Gastrocnemius medialis (tissue), 4 donors: ENCODE data around the gene RNF213. TPM values are rescaled to one million over a fixed set of nuclear protein-coding genes. Genes with fewer than 3 reads are reported as not detected.
"Not testable (repeated sequence)": the region's sequence is repeated elsewhere in the genome, so short reads cannot be mapped to it uniquely, and the experiment has no call there.

Experiments
- ATAC-seq, 2 donors: fragments of 150-250 bp; one replicate each; pipeline ENCODE4 v1.9.1; 2016
- DNase-seq, 2 donors: peaks; one replicate each; pipeline ENCODE4 v3.0.0-alpha.2; 2019
- H3K27ac ChIP-seq, 4 donors: fragments of 200-600 bp; sonication (generic); 1 replicate in 1 of 4; 2 replicates in 3 of 4; pipeline ENCODE4 v1.5.1; 2016 to 2018; ENCODE audit warnings: mild to moderate bottlenecking in 2 of 4, moderate library complexity in 1 of 4
- H3K27me3 ChIP-seq, 3 donors: fragments of 200-600 bp; sonication (generic) in 2 of 3; 1 replicate in 1 of 3; 2 replicates in 2 of 3; pipeline versions ENCODE4 v1.5.1 to v1.6.0; 2016 to 2019; ENCODE audit warnings: mild to moderate bottlenecking in 1 of 3, moderate library complexity in 1 of 3
- H3K36me3 ChIP-seq, 2 donors: fragments of 200-600 bp; sonication (generic) in 1 of 2; one replicate each; pipeline ENCODE4 v1.5.1; 2017 to 2018
- H3K4me1 ChIP-seq, 2 donors: fragments of 200-600 bp; sonication (generic) in 1 of 2; one replicate each; pipeline ENCODE4 v1.5.1; 2016 to 2017; ENCODE audit warnings: mild to moderate bottlenecking in 2 of 2
- H3K4me3 ChIP-seq, 4 donors: fragments of 200-600 bp; sonication (generic) in 3 of 4; 1 replicate in 1 of 4; 2 replicates in 3 of 4; pipeline ENCODE4 v1.5.1; 2016 to 2019; ENCODE audit warnings: mild to moderate bottlenecking in 2 of 4
- H3K9me3 ChIP-seq, 3 donors: fragments of 200-600 bp; sonication (generic) in 2 of 3; 1 replicate in 1 of 3; 2 replicates in 2 of 3; pipeline ENCODE4 v1.5.1; 2016 to 2019
- POLR2A ChIP-seq, 2 donors: fragments of 450-650 bp; IDR thresholded peaks; one replicate each; pipeline ENCODE4 v1.6.1; 2017; ENCODE audit warnings: antibody characterized with exemption in 2 of 2, mild to moderate bottlenecking in 2 of 2, moderate library complexity in 2 of 2
- in situ Hi-C, 4 donors: fragments of 200-750 bp; cut with MboI; loops; one replicate each; pipeline versions ENCODE4 v1.15.0 to v1.8.0; 2017; ENCODE audit warnings: low sequenced_read_pairs in 4 of 4
- intact Hi-C: fragments of 100-400 bp; cut with DNase I; formaldehyde crosslinking; loops from one replicate; pipeline ENCODE4 v1.15.1; 2023; ENCODE audit warnings: low total_unique reads
- total RNA-seq, 4 donors: library from RNA; depleted of rRNA; stranded (reverse); fragments of >200 nt; gene quantifications; one replicate each; pipeline versions ENCODE4 v1.1.0 to v1.2.3, GENCODE V29; 2016
- TF ChIP-seq, protein P1 (sequence below), 5 experiments: fragments of 450-650 bp in 3 of 5; fragments of 200-600 bp in 2 of 5; sonication (generic) in 2 of 5; IDR thresholded peaks in 4 of 5; conservative IDR thresholded peaks in 1 of 5; 1 replicate in 4 of 5; 2 replicates in 1 of 5; pipeline ENCODE4 v1.5.1; 2016 to 2019; ENCODE audit warnings: antibody characterized with exemption in 5 of 5, mild to moderate bottlenecking in 3 of 5, moderate library complexity in 3 of 5

RNF213 gene
- total RNA-seq, 4 donors from 2014 or later: 24.1 to 51.8 (median 28.6) TPM

GRCh38 chr17:80254396-80255251, 6.0 kb upstream of the RNF213 start:
- in situ Hi-C loops (no loop called here), intact Hi-C loops (no loop called here)
- H3K4me1 ChIP-seq: peaks cover 13 to 17% of the 10 kb centered on the region in 2 donors
- H3K9me3 ChIP-seq: no peaks in the 10 kb centered on the region
- no peaks in the 10 kb centered on the region for H3K27me3 ChIP-seq
- TF ChIP-seq, protein P1, sequence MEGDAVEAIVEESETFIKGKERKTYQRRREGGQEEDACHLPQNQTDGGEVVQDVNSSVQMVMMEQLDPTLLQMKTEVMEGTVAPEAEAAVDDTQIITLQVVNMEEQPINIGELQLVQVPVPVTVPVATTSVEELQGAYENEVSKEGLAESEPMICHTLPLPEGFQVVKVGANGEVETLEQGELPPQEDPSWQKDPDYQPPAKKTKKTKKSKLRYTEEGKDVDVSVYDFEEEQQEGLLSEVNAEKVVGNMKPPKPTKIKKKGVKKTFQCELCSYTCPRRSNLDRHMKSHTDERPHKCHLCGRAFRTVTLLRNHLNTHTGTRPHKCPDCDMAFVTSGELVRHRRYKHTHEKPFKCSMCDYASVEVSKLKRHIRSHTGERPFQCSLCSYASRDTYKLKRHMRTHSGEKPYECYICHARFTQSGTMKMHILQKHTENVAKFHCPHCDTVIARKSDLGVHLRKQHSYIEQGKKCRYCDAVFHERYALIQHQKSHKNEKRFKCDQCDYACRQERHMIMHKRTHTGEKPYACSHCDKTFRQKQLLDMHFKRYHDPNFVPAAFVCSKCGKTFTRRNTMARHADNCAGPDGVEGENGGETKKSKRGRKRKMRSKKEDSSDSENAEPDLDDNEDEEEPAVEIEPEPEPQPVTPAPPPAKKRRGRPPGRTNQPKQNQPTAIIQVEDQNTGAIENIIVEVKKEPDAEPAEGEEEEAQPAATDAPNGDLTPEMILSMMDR (IDR thresholded peaks at IDR 0.05 in 4 of 5, conservative IDR thresholded peaks at IDR 0.05 in 1 of 5): no peak
- no peak for TF ChIP-seq POLR2A (IDR thresholded peaks at IDR 0.05)
- ATAC-seq (peak; percentile 72 to 87), DNase-seq (peak in 1 of 2 donors; percentile 44)
- H3K4me3 ChIP-seq: no peak overlapping the region
- peaks cover 0 to 10% of the 10 kb centered on the region in 2 donors for H3K36me3 ChIP-seq
- H3K27ac ChIP-seq: peak overlapping the region; percentile 71 to 83 (median 74)

DNA sequence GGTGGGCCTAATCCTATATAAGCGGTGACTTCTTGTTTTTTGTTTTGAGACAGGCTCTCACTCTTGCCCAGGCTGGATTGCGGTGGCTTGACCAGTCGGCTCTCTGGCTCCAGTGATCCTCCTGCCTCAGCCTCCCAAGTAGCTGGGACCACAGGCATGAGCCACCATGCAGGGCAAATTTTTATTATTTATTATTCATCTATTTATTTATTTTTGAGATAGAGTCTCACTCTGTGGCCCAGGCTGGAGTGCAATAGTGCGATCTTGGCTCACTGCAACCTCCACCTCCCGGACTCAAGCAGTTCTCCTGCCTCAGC, 4.7 kb upstream of the RNF213 start:
- no peaks in the 10 kb centered on the region for H3K27me3 ChIP-seq
- TF ChIP-seq, protein P1 (IDR thresholded peaks at IDR 0.05 in 4 of 5, conservative IDR thresholded peaks at IDR 0.05 in 1 of 5): no peak
- no peak for TF ChIP-seq POLR2A (IDR thresholded peaks at IDR 0.05)
- DNase-seq: no peak
- intact Hi-C loops (no loop called here), in situ Hi-C loops (no loop called here)
- H3K4me1 ChIP-seq: peaks cover 13 to 20% of the 10 kb centered on the region in 2 donors
- H3K4me3 ChIP-seq: no peak overlapping the region
- no peak overlapping the region for H3K27ac ChIP-seq
- no peaks in the 10 kb centered on the region for H3K9me3 ChIP-seq
- peaks cover 0 to 10% of the 10 kb centered on the region in 2 donors for H3K36me3 ChIP-seq
- no peak for ATAC-seq

DNA sequence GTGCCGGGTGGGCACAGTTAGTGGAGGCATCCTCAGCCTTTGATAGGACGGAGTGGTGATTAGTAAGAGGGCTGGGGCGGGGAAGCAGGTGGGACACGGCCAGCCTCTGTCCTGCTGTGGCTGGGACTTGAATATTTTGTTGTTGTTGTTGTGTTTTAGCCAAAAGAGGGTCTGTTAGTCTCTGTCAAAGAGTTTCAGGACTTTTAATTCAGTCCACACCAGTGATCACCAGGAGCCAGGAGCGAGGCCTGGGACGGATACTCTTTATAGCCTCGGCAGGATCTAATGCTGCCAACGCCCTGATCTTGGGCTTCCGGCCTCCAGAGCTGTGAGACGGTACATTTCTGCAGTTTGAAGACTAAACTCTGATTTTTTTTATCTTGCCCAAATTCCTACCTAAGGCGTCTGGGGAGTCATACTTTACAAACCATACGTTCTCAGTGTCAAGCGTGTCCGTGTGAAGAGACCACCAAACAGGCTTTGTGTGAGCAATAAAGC, 2.9 kb upstream of the RNF213 start:
- H3K4me3 ChIP-seq: no peak overlapping the region
- no peak for TF ChIP-seq POLR2A (IDR thresholded peaks at IDR 0.05)
- TF ChIP-seq, protein P1 (IDR thresholded peaks at IDR 0.05 in 4 of 5, conservative IDR thresholded peaks at IDR 0.05 in 1 of 5): no peak
- no peaks in the 10 kb centered on the region for H3K9me3 ChIP-seq
- ATAC-seq (no peak), DNase-seq (no peak)
- no peaks in the 10 kb centered on the region for H3K27me3 ChIP-seq
- no peak overlapping the region for H3K27ac ChIP-seq
- in situ Hi-C loops (no loop called here), intact Hi-C loops (no loop called here)
- H3K36me3 ChIP-seq: no peaks in the 10 kb centered on the region
- peaks cover 26 to 35% of the 10 kb centered on the region in 2 donors for H3K4me1 ChIP-seq

GRCh38 chr17:80258296-80258695, 2.4 kb upstream of the RNF213 start:
- Histone ChIP-seq H3K4me1 (peaks cover 31 to 40% of the 10 kb centered on the region in 2 donors), H3K27ac (peak overlapping the region in 1 of 4 donors; percentile 37)
- DNase-seq, H3K36me3 ChIP-seq, in situ Hi-C loops, H3K4me3 ChIP-seq, H3K27me3 ChIP-seq, ATAC-seq, H3K9me3 ChIP-seq, intact Hi-C loops: not testable (repeated sequence)

GRCh38 chr17:80259457-80260068, 1.1 kb upstream of the RNF213 start:
- Histone ChIP-seq H3K36me3 (no peaks in the 10 kb centered on the region), H3K9me3 (no peaks in the 10 kb centered on the region), H3K4me3 (peak overlapping the region; percentile 55 to 89 (median 74)), H3K27ac (peak overlapping the region; percentile 77 to 94 (median 90)), H3K4me1 (peaks cover 32 to 46% of the 10 kb centered on the region in 2 donors), H3K27me3 (no peaks in the 10 kb centered on the region)
- no peak for TF ChIP-seq POLR2A (IDR thresholded peaks at IDR 0.05)
- TF ChIP-seq, protein P1 (IDR thresholded peaks at IDR 0.05 in 4 of 5, conservative IDR thresholded peaks at IDR 0.05 in 1 of 5): no peak
- peak; percentile 1 to 2 for ATAC-seq
- DNase-seq: no peak
- in situ Hi-C loops (no loop called here), intact Hi-C loops (loop anchor here (1.0 to 10.0 kb wide), 4 partner anchors 112 to 255 kb away; partner anchors contain the start of genes EIF4A3 and GAA)
